Loucy (cell line): ENCODE results near the gene EGFL7.

Experiments
- EZH2phosphoT487 ChIP-seq: fragments of 200-600 bp; IDR thresholded peaks from 2 replicates; pipeline ENCODE4 v1.6.1; 2018; ENCODE audit warnings: antibody characterized with exemption, mild to moderate bottlenecking, moderate library complexity, borderline replicate concordance
- TF ChIP-seq, protein P1 (sequence below): fragments of 200-600 bp; sonication (generic); conservative IDR thresholded peaks from 2 replicates; pipeline ENCODE4 v1.5.1; 2014; ENCODE audit warnings: mild to moderate bottlenecking, antibody characterized with exemption, low read length

DNA sequence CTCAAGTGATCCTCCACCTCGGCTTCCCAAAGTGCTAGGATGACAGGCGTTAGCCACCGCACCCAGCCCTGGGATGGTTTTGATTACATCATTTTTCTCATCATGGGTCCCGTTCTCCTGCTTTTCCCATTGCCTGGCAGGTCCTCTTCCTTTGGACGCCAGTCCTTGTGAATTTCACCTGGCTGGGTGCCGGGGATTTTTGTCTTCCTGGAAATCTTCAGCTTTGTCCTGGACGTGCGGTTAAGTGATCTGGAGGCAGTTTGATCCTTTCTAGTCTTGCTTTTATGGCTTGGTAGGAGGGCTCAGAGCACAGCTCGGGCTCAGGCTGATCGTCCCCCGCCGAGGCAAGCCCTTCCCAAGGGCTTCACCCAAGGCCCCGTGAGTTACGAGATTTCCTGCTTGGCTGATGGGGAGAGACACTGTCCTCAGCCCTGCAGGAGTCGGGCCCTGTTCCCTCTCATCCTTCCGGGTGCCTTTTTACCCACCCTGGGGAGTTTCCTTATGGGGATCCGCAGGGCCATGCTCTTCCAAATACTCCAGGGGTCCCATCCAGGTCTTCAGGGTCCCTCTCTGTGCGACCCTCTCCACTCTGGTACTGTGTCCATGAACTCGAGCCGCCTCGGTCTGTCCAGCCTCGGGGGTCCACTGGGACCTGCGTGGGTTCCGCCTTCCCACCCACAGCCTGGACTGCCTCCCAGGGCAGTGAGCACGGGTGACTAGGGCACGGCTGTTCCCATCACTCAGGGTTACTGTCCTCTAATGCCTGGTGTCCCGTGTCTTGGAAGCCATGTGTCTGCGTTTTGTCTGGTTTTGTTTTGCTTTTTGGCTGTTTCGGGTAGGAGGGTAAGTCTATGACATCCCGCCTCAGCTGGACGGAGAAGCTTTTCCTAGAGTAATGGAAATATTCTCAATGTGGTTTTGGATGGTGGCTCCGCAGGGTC, 22.3 kb upstream of the EGFL7 start:
- TF ChIP-seq, protein P1, sequence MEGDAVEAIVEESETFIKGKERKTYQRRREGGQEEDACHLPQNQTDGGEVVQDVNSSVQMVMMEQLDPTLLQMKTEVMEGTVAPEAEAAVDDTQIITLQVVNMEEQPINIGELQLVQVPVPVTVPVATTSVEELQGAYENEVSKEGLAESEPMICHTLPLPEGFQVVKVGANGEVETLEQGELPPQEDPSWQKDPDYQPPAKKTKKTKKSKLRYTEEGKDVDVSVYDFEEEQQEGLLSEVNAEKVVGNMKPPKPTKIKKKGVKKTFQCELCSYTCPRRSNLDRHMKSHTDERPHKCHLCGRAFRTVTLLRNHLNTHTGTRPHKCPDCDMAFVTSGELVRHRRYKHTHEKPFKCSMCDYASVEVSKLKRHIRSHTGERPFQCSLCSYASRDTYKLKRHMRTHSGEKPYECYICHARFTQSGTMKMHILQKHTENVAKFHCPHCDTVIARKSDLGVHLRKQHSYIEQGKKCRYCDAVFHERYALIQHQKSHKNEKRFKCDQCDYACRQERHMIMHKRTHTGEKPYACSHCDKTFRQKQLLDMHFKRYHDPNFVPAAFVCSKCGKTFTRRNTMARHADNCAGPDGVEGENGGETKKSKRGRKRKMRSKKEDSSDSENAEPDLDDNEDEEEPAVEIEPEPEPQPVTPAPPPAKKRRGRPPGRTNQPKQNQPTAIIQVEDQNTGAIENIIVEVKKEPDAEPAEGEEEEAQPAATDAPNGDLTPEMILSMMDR: no peak
- TF ChIP-seq EZH2phosphoT487: no peak
